ENCODE results near the gene HBEGF. TPM values are rescaled to one million over a fixed set of nuclear protein-coding genes. Genes with fewer than 3 reads are reported as not detected.

Gene HBEGF
- total and polyA plus RNA-seq, 7 experiments from 2014 or later, result 0.35 to 95.5 (median 11.6) TPM; not detected in 2

DNA sequence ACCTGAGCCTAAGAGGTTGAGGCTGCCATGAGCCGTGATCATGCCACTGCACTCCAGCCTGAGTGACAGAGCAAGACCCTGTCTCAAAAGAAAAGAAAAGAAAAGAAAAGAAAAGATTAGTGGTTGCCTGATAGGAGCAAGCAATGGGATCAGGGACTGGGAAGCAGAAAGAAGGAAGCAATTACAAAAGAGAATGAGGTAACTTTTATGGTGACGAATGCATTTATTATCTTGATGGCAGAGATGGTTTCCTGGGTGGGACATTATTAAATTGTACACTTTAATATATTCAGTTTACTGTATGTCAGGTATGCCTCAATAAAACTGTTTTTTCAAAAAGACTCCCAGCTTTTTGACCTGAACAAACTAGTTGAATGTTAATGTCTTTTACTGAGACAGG, 36.0 kb downstream of the HBEGF start:
- Mint-ChIP-seq H3K27me3 (peaks cover 0 to 15% (median 9%) of the 10 kb centered on the region in 5 donors), H3K27ac (no peak overlapping the region), H3K36me3 (no peaks in the 10 kb centered on the region), H3K4me3 (no peak overlapping the region), H3K4me1 (peaks cover 0 to 13% (median 0%) of the 10 kb centered on the region in 7 donors), H3K9me3 (no peaks in the 10 kb centered on the region)
- ChIA-PET POLR2A (no interaction called here), CTCF (interaction anchor here (1.0 kb wide), 1 partner anchor 32 kb away, joined by 3 read pairs; no protein-coding TSS in a partner anchor)
- H3K9me3 ChIP-seq (ENCODE audit: control insufficient read depth in 2 of 3, low read length in 3 of 3), result no peaks in the 10 kb centered on the region
- intact Hi-C loops (cut with micrococcal nuclease), result no loop called here
- H3K36me3 ChIP-seq (ENCODE audit: control insufficient read depth in 2 of 3, insufficient read depth in 3 of 3, low read length in 3 of 3), result no peaks in the 10 kb centered on the region
- no peak overlapping the region for H3K27ac ChIP-seq (ENCODE audit: low read depth, low read length)
- H3K27me3 ChIP-seq (ENCODE audit: control insufficient read depth in 2 of 2, insufficient read depth in 2 of 2, low read length in 2 of 2), result no peaks in the 10 kb centered on the region
- no peak overlapping the region for H3K4me3 ChIP-seq (ENCODE audit: low read length)
- H3K4me1 ChIP-seq (ENCODE audit: control insufficient read depth in 2 of 2, insufficient read depth in 2 of 2, low read length in 2 of 2), result no peaks in the 10 kb centered on the region
- ATAC-seq, result no peak
- DNase-seq, result no peak

DNA sequence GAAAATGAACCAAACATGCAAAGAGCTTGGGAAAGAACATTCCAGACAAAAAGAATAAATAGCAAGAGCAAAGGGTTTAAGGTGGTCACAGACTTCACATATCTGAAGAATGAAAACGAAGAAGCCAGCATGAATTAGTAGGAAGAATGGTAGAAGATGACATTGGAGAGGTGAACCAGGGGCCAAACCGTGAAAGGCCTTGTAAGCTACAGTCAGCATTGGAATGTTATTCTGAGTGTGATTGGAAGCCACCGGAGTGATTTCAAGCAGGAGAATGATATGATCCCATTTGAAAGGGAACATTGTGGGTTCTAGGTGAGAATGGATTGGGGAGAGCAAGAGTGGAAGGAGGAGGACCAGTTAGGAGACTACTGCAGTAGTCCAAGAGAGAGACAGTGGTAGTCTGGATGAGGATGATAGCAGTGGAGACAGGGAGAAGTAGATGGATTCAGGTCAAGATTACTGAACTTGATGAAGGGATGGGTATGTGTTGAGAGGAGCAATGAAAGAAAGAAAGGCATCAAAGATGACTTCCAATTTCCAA, 36.6 kb downstream of the HBEGF start:
- no peaks in the 10 kb centered on the region for H3K36me3 Mint-ChIP-seq
- ChIA-PET POLR2A (no interaction called here), CTCF (interaction anchor here (0.8 to 1.2 kb wide), 2 partner anchors 67 to 70 kb away, joined by 3 read pairs; no protein-coding TSS in a partner anchor)
- Histone ChIP-seq H3K4me3 (ENCODE audit: low read length) (no peak overlapping the region), H3K27ac (ENCODE audit: low read depth, low read length) (no peak overlapping the region), H3K27me3 (ENCODE audit: control insufficient read depth in 2 of 2, insufficient read depth in 2 of 2, low read length in 2 of 2) (no peaks in the 10 kb centered on the region), H3K9me3 (ENCODE audit: control insufficient read depth in 2 of 3, low read length in 3 of 3) (no peaks in the 10 kb centered on the region), H3K4me1 (ENCODE audit: control insufficient read depth in 2 of 2, insufficient read depth in 2 of 2, low read length in 2 of 2) (no peaks in the 10 kb centered on the region), H3K36me3 (ENCODE audit: control insufficient read depth in 2 of 3, insufficient read depth in 3 of 3, low read length in 3 of 3) (no peaks in the 10 kb centered on the region)
- peaks cover 0 to 13% (median 0%) of the 10 kb centered on the region in 7 donors for H3K4me1 Mint-ChIP-seq
- H3K27me3 Mint-ChIP-seq, result peaks cover 0 to 15% (median 9%) of the 10 kb centered on the region in 5 donors
- H3K9me3 Mint-ChIP-seq, result no peaks in the 10 kb centered on the region
- intact Hi-C loops (cut with micrococcal nuclease), result no loop called here
- DNase-seq (no peak), ATAC-seq (no peak)
- no peak overlapping the region for H3K27ac Mint-ChIP-seq
- H3K4me3 Mint-ChIP-seq, result no peak overlapping the region

DNA sequence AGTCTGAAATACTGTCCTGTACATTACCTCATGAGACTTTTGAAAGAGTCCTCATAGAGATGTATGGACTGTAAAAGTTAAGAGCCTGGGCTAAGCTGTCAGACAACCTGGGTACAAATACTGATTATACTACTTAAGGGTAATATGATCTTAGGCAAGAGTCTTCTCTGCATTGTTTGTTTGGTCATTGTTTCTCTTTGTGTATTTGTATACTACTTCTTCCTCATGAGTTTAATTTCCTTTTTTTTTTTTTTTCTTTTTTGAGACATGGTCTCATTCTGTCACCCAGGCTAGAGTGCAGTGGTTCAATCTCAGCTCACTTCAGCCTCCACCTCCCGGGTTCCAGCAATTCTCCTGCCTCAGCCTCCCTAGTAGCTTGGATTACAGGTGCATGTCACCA, 40.9 kb downstream of the HBEGF start:
- peaks cover 0 to 15% (median 9%) of the 10 kb centered on the region in 5 donors for H3K27me3 Mint-ChIP-seq

DNA sequence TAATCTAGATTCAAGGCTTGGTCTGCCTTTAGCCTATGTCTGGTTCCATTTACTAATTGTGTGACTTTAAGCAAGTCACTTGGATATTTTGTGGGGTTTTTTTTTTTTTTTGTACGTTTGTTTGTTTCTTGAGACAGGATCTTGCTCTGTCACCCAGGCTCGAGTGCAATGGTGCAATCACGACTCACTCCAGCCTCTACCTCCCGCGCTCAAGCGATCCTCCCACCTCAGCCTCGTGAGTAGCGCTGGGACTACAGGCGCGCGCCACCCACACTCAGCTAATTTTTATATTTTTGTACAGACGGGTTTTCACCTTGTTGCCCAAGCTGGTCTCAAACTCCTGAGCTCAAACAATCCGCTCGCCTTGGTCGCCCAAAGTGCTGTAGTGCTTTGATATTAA, 42.4 kb downstream of the HBEGF start:
- Mint-ChIP-seq H3K27me3 (peaks cover 0 to 9% (median 5%) of the 10 kb centered on the region in 5 donors), H3K36me3 (peaks cover 0 to 9% (median 4%) of the 10 kb centered on the region in 5 donors), H3K4me3 (peak overlapping the region in 1 of 10 donors; percentile 38), H3K4me1 (peaks cover 4 to 34% (median 29%) of the 10 kb centered on the region in 7 donors), H3K9me3 (no peaks in the 10 kb centered on the region), H3K27ac (peak overlapping the region in 1 of 9 donors; percentile 33)
- intact Hi-C loops (cut with micrococcal nuclease), result loop anchor here (1.0 to 5.0 kb wide), 15 partner anchors 37 to 1761 kb away; partner anchors contain the start of genes ANKHD1 (in 2 of the 2), APBB3 (in 2 of the 2), CYSTM1 (in 2 of the 2) and HBEGF (in 2 of the 2)
- POLR2A ChIA-PET, result interaction anchor here (0.6 to 1.1 kb wide), 2 partner anchors 42 to 44 kb away, joined by 3 read pairs; no protein-coding TSS in a partner anchor
- ATAC-seq (no peak), DNase-seq (no peak)
- Histone ChIP-seq H3K4me3 (ENCODE audit: low read length) (no peak overlapping the region), H3K36me3 (ENCODE audit: control insufficient read depth in 2 of 3, insufficient read depth in 3 of 3, low read length in 3 of 3) (peaks cover 0 to 6% (median 0%) of the 10 kb centered on the region in 3 experiments), H3K27me3 (ENCODE audit: control insufficient read depth in 2 of 2, insufficient read depth in 2 of 2, low read length in 2 of 2) (no peaks in the 10 kb centered on the region), H3K4me1 (ENCODE audit: control insufficient read depth in 2 of 2, insufficient read depth in 2 of 2, low read length in 2 of 2) (peaks cover 10 to 11% of the 10 kb centered on the region in 2 donors), H3K27ac (ENCODE audit: low read depth, low read length) (no peak overlapping the region), H3K9me3 (ENCODE audit: control insufficient read depth in 2 of 3, low read length in 3 of 3) (no peaks in the 10 kb centered on the region)
- CTCF ChIA-PET, result interaction anchor here (0.7 to 1.5 kb wide), 3 partner anchors 49 to 180 kb away, joined by 4 to 5 read pairs (median 4); no protein-coding TSS in a partner anchor

More for the DNA sequence above, 40.9 kb downstream of the HBEGF start:
- no peaks in the 10 kb centered on the region for H3K36me3 ChIP-seq (ENCODE audit: control insufficient read depth in 2 of 3, insufficient read depth in 3 of 3, low read length in 3 of 3)
- ChIA-PET POLR2A (interaction anchor here (0.7 kb wide), 1 partner anchor 947 kb away, joined by 3 read pairs; no protein-coding TSS in a partner anchor), CTCF (no interaction called here)
- no peaks in the 10 kb centered on the region for H3K9me3 ChIP-seq (ENCODE audit: control insufficient read depth in 2 of 3, low read length in 3 of 3)
- Mint-ChIP-seq H3K27ac (no peak overlapping the region), H3K4me1 (peaks cover 1 to 32% (median 25%) of the 10 kb centered on the region in 7 donors), H3K4me3 (peak overlapping the region in 1 of 10 donors; percentile 19), H3K36me3 (peaks cover 0 to under 1% (median 0%) of the 10 kb centered on the region in 5 donors), H3K9me3 (no peaks in the 10 kb centered on the region)
- no peak for ATAC-seq
- DNase-seq, result no peak
- H3K27me3 ChIP-seq (ENCODE audit: control insufficient read depth in 2 of 2, insufficient read depth in 2 of 2, low read length in 2 of 2), result no peaks in the 10 kb centered on the region
- no peak overlapping the region for H3K4me3 ChIP-seq (ENCODE audit: low read length)
- H3K27ac ChIP-seq (ENCODE audit: low read depth, low read length), result no peak overlapping the region
- intact Hi-C loops (cut with micrococcal nuclease), result no loop called here
- H3K4me1 ChIP-seq (ENCODE audit: control insufficient read depth in 2 of 2, insufficient read depth in 2 of 2, low read length in 2 of 2), result peaks cover 10 to 11% of the 10 kb centered on the region in 2 donors

DNA sequence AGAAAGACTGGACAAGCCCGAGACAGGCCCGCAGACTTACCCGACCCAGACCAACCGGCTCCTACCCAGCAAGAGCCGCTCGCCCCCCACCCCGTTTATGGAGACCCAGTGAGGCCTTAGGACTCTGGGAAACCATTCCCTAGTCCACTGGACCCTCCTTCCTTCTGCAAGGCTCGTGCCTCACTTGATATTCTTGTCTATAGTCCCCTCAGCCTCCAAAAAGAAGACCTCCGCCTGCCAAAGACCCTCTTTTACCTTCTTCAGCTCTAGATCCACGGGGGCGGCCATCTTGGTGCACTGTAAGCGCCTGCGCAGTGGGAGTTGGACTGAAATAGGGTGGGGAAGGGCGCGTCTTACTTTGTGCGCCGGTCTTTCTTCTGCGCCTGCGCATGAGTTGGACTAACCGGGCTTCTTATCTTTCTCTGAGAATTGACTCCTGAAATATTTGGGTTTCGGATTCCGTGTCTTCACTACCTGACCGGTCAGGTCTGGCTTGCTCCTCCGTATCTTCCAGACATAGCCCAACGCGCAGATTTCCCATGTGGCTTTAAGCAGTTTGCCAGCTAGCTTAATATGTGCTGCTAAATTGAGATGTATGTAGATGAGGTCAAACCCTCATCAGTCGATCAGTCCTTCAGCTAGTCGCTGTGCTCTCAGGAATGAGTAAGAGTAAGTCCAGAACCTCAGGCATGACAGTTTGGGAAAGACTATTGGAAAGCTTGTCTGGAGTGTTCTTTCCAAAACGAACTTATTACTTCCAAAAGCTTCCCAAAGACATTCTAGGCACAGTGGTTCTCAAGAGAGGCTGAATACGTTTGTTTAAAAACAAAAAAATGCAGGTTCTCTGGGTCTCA, 43.4 kb downstream of the HBEGF start, which contains the start of gene PFDN1:
TSS of gene PFDN1 (minus strand) at position 316 of the 854 bp plus-strand sequence. CDS start at position 288, 28 bp downstream.
- Histone ChIP-seq H3K36me3 (ENCODE audit: control insufficient read depth in 2 of 3, insufficient read depth in 3 of 3, low read length in 3 of 3) (peaks cover 0 to 13% (median 0%) of the 10 kb centered on the region in 3 experiments), H3K27ac (ENCODE audit: low read depth, low read length) (peak within 1 kb of the TSS; percentile 91), H3K9me3 (ENCODE audit: control insufficient read depth in 2 of 3, low read length in 3 of 3) (no peaks in the 10 kb centered on the region), H3K4me1 (ENCODE audit: control insufficient read depth in 2 of 2, insufficient read depth in 2 of 2, low read length in 2 of 2) (peaks cover 10 to 11% of the 10 kb centered on the region in 2 donors), H3K4me3 (ENCODE audit: low read length) (peak within 1 kb of the TSS; percentile 90), H3K27me3 (ENCODE audit: control insufficient read depth in 2 of 2, insufficient read depth in 2 of 2, low read length in 2 of 2) (no peaks in the 10 kb centered on the region)
- H3K4me1 Mint-ChIP-seq, result peaks cover 4 to 39% (median 33%) of the 10 kb centered on the region in 7 donors
- H3K27ac Mint-ChIP-seq, result peak within 1 kb of the TSS; percentile 95 to 100 (median 98)
- H3K36me3 Mint-ChIP-seq, result peaks cover 0 to 15% (median 8%) of the 10 kb centered on the region in 5 donors
- H3K9me3 Mint-ChIP-seq, result no peaks in the 10 kb centered on the region
- H3K4me3 Mint-ChIP-seq, result peak within 1 kb of the TSS; percentile 92 to 100 (median 98)
- DNase-seq (peak; percentile 79 to 94 (median 89)), ATAC-seq (peak; percentile 99)
- ChIA-PET CTCF (interaction anchor here (0.9 to 1.5 kb wide), 4 partner anchors 49 to 68 kb away, joined by 3 to 5 read pairs (median 4); partner anchors contain the start of gene SLC4A9), POLR2A (interaction anchor here (0.6 to 1.6 kb wide), 10 partner anchors 9 to 408 kb away, joined by 3 to 6 read pairs (median 3); no protein-coding TSS in a partner anchor)
- peaks cover 0 to 9% (median 5%) of the 10 kb centered on the region in 5 donors for H3K27me3 Mint-ChIP-seq
- intact Hi-C loops (cut with micrococcal nuclease), result loop anchor here (1.0 to 5.0 kb wide), 15 partner anchors 36 to 1760 kb away; partner anchors contain the start of genes ANKHD1 (in 2 of the 2), APBB3 (in 2 of the 2), CYSTM1 (in 2 of the 2) and HBEGF (in 2 of the 2)

DNA sequence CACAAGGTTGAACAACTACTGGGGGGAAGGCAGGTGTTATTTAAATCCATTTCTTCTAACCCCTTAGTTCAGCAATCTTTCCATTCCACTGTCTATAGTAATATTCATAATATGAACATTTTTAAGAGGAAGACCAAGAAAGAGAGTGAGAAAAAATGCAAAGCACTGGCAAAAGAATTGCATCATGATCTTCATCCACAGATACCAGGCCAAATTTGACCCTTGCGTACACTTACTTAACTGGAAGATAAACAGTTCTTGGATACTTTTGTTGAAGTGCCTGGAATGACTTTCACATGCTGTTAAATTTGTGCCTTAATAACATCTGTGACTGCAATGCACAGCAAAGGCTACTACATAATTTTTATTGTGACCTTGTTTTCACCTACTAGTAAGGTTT, 45.3 kb downstream of the HBEGF start:
- H3K4me3 Mint-ChIP-seq, result peak overlapping the region in 6 of 10 donors; percentile 21 to 100 (median 72)
- peaks cover 13 to 58% (median 50%) of the 10 kb centered on the region in 7 donors for H3K4me1 Mint-ChIP-seq
- no peak overlapping the region for H3K27ac Mint-ChIP-seq

More for the DNA sequence above, 45.3 kb downstream of the HBEGF start:
- CTCF ChIA-PET, result interaction anchor here (1.3 kb wide), 1 partner anchor 62 kb away, joined by 4 read pairs; no protein-coding TSS in a partner anchor
- intact Hi-C loops (cut with micrococcal nuclease), result loop anchor here (5.0 kb wide), 2 partner anchors 194 to 1021 kb away; partner anchors contain the start of gene TAF7 (in 1 of the 2)
- Mint-ChIP-seq H3K9me3 (no peaks in the 10 kb centered on the region), H3K27me3 (peaks cover 0 to 6% (median under 1%) of the 10 kb centered on the region in 5 donors), H3K36me3 (peaks cover 0 to 25% (median 13%) of the 10 kb centered on the region in 5 donors)
- Histone ChIP-seq H3K4me3 (ENCODE audit: low read length) (no peak overlapping the region), H3K4me1 (ENCODE audit: control insufficient read depth in 2 of 2, insufficient read depth in 2 of 2, low read length in 2 of 2) (peaks cover 10 to 11% of the 10 kb centered on the region in 2 donors), H3K36me3 (ENCODE audit: control insufficient read depth in 2 of 3, insufficient read depth in 3 of 3, low read length in 3 of 3) (peaks cover 0 to 16% (median 0%) of the 10 kb centered on the region in 3 experiments), H3K27me3 (ENCODE audit: control insufficient read depth in 2 of 2, insufficient read depth in 2 of 2, low read length in 2 of 2) (no peaks in the 10 kb centered on the region), H3K27ac (ENCODE audit: low read depth, low read length) (no peak overlapping the region), H3K9me3 (ENCODE audit: control insufficient read depth in 2 of 3, low read length in 3 of 3) (no peaks in the 10 kb centered on the region)
- POLR2A ChIA-PET, result no interaction called here
- no peak for DNase-seq
- no peak for ATAC-seq

All from naive thymus-derived CD4-positive, alpha-beta T cell (primary cell).